AG08395 (cell line): ENCODE measurements around the gene SYK.

Source experiments
- DNase-seq: peaks from one replicate; pipeline ENCODE4 v3.0.0; 2012; ENCODE audit warnings: mixed read lengths, low spot score

The SYK gene

GRCh38 chr9:90851444-90851843 is 49.8 kb downstream of the SYK start:
- no peak for DNase-seq

- no peak for DNase-seq
Observed at GRCh38 chr9:90853945-90854344, 52.3 kb downstream of the SYK start.

GRCh38 chr9:90854637-90855175 is 53.1 kb downstream of the SYK start:
- no peak for DNase-seq

- no peak for DNase-seq
Observed at GRCh38 chr9:90855208-90855902, 53.7 kb downstream of the SYK start.

GRCh38 chr9:90857091-90857490 is 55.5 kb downstream of the SYK start:
- DNase-seq = no peak

- no peak for DNase-seq
Observed at GRCh38 chr9:90857855-90858254, 56.2 kb downstream of the SYK start.

GRCh38 chr9:90858457-90858901 is 56.9 kb downstream of the SYK start:
- DNase-seq = no peak

GRCh38 chr9:90860382-90860781 is 58.8 kb downstream of the SYK start:
- no peak for DNase-seq

GRCh38 chr9:90860826-90861225 is 59.2 kb downstream of the SYK start:
- DNase-seq = no peak

GRCh38 chr9:90861380-90861779 is 59.8 kb downstream of the SYK start:
- DNase-seq = no peak

- DNase-seq = no peak
Observed at GRCh38 chr9:90861826-90862740, 60.5 kb downstream of the SYK start.

GRCh38 chr9:90864779-90865178 is 63.2 kb downstream of the SYK start:
- DNase-seq = no peak

GRCh38 chr9:90867101-90867500 is 65.5 kb downstream of the SYK start:
- no peak for DNase-seq

- DNase-seq = no peak
Observed at GRCh38 chr9:90868555-90868954, 66.9 kb downstream of the SYK start.

GRCh38 chr9:90869361-90869760 is 67.7 kb downstream of the SYK start:
- DNase-seq = no peak

GRCh38 chr9:90870621-90871326 is 69.2 kb downstream of the SYK start:
- DNase-seq = peak; percentile 41

- DNase-seq = peak; percentile 12
Observed at GRCh38 chr9:90871327-90871935, 69.8 kb downstream of the SYK start.

- DNase-seq = no peak
Observed at GRCh38 chr9:90872835-90873294, 71.2 kb downstream of the SYK start.

- DNase-seq = no peak
Observed at GRCh38 chr9:90873422-90873821, 71.8 kb downstream of the SYK start.

- no peak for DNase-seq
Observed at GRCh38 chr9:90874194-90874593, 72.6 kb downstream of the SYK start.

- DNase-seq = no peak
Observed at GRCh38 chr9:90878562-90878961, 76.9 kb downstream of the SYK start.

GRCh38 chr9:90880066-90880465 is 78.4 kb downstream of the SYK start:
- no peak for DNase-seq
